HG03378 (cell line): ENCODE measurements around the gene HSDL2.
"Not testable (repeated sequence)": the region's sequence is repeated elsewhere in the genome, so short reads cannot be mapped to it uniquely, and the experiment has no call there.

Experiments
- ATAC-seq: cut with Tn5 transposase; IDR thresholded peaks from one replicate; pipeline ENCODE4 v1.9.1; 2021; ENCODE audit warnings: mild to moderate bottlenecking, moderate library complexity; ENCODE audit not compliant: unreplicated experiment

The HSDL2 gene

GRCh38 chr9:112494153-112494552, 114.2 kb downstream of the HSDL2 start:
- ATAC-seq = no peak

- no peak for ATAC-seq
These were observed 115.7 kb downstream of the HSDL2 start for GRCh38 chr9:112495614-112496013.

GRCh38 chr9:112496074-112496722, 116.3 kb downstream of the HSDL2 start:
- no peak for ATAC-seq

- no peak for ATAC-seq
These were observed 120.9 kb downstream of the HSDL2 start for GRCh38 chr9:112500842-112501241.

GRCh38 chr9:112501287-112501686, 121.4 kb downstream of the HSDL2 start:
- no peak for ATAC-seq

- ATAC-seq = no peak
These were observed 122.5 kb downstream of the HSDL2 start for GRCh38 chr9:112502175-112502946.

- ATAC-seq = no peak
These were observed 123.3 kb downstream of the HSDL2 start for GRCh38 chr9:112503170-112503569.

- ATAC-seq = no peak
These were observed 125.2 kb downstream of the HSDL2 start for GRCh38 chr9:112505086-112505485.

- ATAC-seq = no peak
These were observed 125.7 kb downstream of the HSDL2 start for GRCh38 chr9:112505607-112506006.

GRCh38 chr9:112506571-112506970, 126.7 kb downstream of the HSDL2 start:
- ATAC-seq = no peak

- ATAC-seq = no peak
These were observed 127.2 kb downstream of the HSDL2 start for GRCh38 chr9:112507001-112507680.

GRCh38 chr9:112508377-112508776, 128.5 kb downstream of the HSDL2 start:
- ATAC-seq = no peak

- ATAC-seq = not testable (repeated sequence)
These were observed 132.5 kb downstream of the HSDL2 start for GRCh38 chr9:112512377-112512776.

GRCh38 chr9:112516769-112517168, 136.9 kb downstream of the HSDL2 start:
- ATAC-seq = no peak

GRCh38 chr9:112520069-112520468, 140.2 kb downstream of the HSDL2 start:
- no peak for ATAC-seq

GRCh38 chr9:112520656-112521055, 140.7 kb downstream of the HSDL2 start:
- no peak for ATAC-seq
